ENCODE data around the gene WDR18. TPM values are rescaled to one million over a fixed set of nuclear protein-coding genes. Genes with fewer than 3 reads are reported as not detected.

WDR18 gene
- polyA plus RNA-seq, 1 donor = 23.5 TPM

DNA sequence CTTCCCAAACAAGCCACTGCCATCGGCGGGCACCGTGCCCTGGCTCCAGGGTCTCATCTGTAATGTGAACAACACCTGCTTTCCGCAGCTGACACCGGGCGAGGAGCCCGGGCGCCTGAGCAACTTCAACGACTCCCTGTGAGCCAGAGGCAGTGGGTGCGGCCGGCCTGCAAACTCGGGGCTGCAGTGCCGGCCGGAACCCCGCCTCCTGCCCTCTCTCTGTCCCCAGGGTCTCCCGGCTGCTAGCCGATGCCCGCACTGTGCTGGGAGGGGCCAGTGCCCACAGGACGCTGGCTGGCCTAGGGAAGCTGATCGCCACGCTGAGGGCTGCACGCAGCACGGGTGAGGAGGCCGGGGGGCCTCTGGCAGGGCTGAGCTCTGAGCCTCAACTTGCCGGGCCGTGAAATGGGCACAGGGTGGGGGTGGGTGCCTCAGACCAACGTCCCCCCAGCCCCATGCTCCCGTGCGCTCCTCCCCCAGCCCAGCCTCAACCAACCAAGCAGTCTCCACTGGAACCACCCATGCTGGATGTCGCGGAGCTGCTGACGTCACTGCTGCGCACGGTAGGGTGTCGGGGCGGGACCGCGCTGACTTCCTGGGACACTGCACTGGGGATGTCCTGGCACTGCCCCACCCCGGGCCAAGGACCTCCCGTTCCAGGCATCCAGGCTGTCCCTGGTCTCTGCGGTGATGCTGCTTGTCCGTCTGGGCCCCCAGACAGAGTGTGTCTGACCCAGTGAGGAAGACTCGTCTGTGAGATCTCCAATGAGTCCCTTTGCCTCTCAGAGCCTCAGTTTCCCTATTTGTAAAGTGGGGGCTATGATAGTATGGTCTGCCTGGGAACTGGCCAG, 57.9 kb downstream of the WDR18 start:
- DNase-seq (ENCODE audit: low read depth) = no peak

DNA sequence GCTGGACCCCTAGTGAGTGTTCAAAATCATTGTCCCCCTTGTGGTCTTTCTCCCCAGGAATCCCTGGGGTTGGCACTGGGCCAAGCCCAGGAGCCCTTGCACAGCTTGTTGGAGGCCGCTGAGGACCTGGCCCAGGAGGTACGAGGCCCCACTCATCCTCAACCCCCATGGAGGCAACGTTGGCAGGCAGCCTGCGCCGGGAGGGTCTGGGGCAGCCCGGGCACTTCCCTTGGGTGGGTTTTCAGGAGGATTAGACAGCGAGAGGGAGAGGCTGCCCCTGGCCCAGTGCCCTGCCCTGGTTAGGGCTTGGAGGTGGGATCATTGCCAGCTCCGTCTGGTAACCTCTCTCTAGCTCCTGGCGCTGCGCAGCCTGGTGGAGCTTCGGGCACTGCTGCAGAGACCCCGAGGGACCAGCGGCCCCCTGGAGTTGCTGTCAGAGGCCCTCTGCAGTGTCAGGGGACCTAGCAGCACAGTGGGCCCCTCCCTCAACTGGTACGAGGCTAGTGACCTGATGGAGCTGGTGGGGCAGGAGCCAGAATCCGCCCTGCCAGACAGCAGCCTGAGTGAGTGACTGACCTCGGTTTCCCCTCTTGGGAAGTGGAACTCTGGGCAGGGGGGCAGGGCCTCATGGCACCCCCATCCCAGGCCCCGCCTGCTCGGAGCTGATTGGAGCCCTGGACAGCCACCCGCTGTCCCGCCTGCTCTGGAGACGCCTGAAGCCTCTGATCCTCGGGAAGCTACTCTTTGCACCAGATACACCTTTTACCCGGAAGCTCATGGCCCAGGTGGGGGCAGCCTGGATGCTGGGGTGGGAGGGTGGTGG, 58.8 kb downstream of the WDR18 start:
- DNase-seq (ENCODE audit: low read depth) = no peak

Other genes with a start within 250 kb of the WDR18 start
- gene MISP, start 233.2 kb upstream of the WDR18 start, polyA plus RNA-seq (ENCODE audit: insufficient read length) = 0.19 TPM
- gene PTBP1, start 186.9 kb upstream of the WDR18 start, polyA plus RNA-seq (ENCODE audit: insufficient read length) = 101 TPM
- 0.52 TPM for gene PLPPR3, start 162.4 kb upstream of the WDR18 start, polyA plus RNA-seq (ENCODE audit: insufficient read length)
- 1.7 TPM for gene AZU1, start 156.5 kb upstream of the WDR18 start, polyA plus RNA-seq (ENCODE audit: insufficient read length)
- gene PRTN3, start 143.3 kb upstream of the WDR18 start, polyA plus RNA-seq (ENCODE audit: insufficient read length) = 2.6 TPM
- gene ELANE, start 132.0 kb upstream of the WDR18 start, polyA plus RNA-seq (ENCODE audit: insufficient read length) = 0.40 TPM
- gene CFD, start 124.7 kb upstream of the WDR18 start, polyA plus RNA-seq (ENCODE audit: insufficient read length) = 1.4 TPM
- gene MED16, start 91.2 kb upstream of the WDR18 start, polyA plus RNA-seq (ENCODE audit: insufficient read length) = 33.7 TPM
- not detected for gene RNU6-9, start 90.9 kb upstream of the WDR18 start, polyA plus RNA-seq (ENCODE audit: insufficient read length)
- 27.5 TPM for gene R3HDM4, start 71.1 kb upstream of the WDR18 start, polyA plus RNA-seq (ENCODE audit: insufficient read length)
- not detected for gene KISS1R, start 67.0 kb upstream of the WDR18 start, polyA plus RNA-seq (ENCODE audit: insufficient read length)
- gene ARID3A, start 58.3 kb upstream of the WDR18 start, polyA plus RNA-seq (ENCODE audit: insufficient read length) = 11.4 TPM
- 0.13 TPM for gene GRIN3B, start 16.1 kb downstream of the WDR18 start, polyA plus RNA-seq (ENCODE audit: insufficient read length)
- gene TMEM259, start 36.8 kb downstream of the WDR18 start, polyA plus RNA-seq (ENCODE audit: insufficient read length) = 75.5 TPM
- gene RNU6-2, start 37.2 kb downstream of the WDR18 start, polyA plus RNA-seq (ENCODE audit: insufficient read length) = not detected
- 45.2 TPM for gene CNN2, start 42.3 kb downstream of the WDR18 start, polyA plus RNA-seq (ENCODE audit: insufficient read length)
- gene ABCA7, start 55.8 kb downstream of the WDR18 start, polyA plus RNA-seq (ENCODE audit: insufficient read length) = 20.6 TPM
- 8.4 TPM for gene ARHGAP45, start 82.8 kb downstream of the WDR18 start, polyA plus RNA-seq (ENCODE audit: insufficient read length)
- gene POLR2E, start 111.0 kb downstream of the WDR18 start, polyA plus RNA-seq (ENCODE audit: insufficient read length) = 109 TPM
- gene GPX4, start 119.6 kb downstream of the WDR18 start, polyA plus RNA-seq (ENCODE audit: insufficient read length) = 137 TPM
- 11.6 TPM for gene SBNO2, start 189.9 kb downstream of the WDR18 start, polyA plus RNA-seq (ENCODE audit: insufficient read length)
- 50.5 TPM for gene STK11, start 221.4 kb downstream of the WDR18 start, polyA plus RNA-seq (ENCODE audit: insufficient read length)

Measured in forelimb muscle (tissue), 1 donor.